Measurements from ENCODE around the gene ACTR3.
"Not testable (repeated sequence)": the region's sequence is repeated elsewhere in the genome, so short reads cannot be mapped to it uniquely, and the experiment has no call there.

DNA sequence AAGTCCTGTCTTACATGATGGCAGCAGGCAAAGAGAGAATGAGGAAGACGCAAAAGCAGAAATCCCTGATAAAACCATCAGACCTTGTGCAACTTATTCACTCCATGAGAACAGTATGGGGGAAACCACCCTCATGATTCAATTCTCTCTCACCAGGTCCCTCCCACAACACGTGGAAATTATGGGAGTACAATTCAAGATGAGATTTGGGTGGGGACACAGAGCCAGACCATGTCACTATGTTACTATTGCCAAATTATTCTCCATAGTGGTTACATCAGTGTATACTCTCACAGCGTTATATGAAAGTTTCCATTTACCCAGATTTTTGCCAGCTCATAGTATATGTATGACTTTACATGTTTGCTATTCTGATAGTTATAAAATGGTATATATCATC is 61.0 kb downstream of the ACTR3 start:
- TF ChIP-seq, protein P1, sequence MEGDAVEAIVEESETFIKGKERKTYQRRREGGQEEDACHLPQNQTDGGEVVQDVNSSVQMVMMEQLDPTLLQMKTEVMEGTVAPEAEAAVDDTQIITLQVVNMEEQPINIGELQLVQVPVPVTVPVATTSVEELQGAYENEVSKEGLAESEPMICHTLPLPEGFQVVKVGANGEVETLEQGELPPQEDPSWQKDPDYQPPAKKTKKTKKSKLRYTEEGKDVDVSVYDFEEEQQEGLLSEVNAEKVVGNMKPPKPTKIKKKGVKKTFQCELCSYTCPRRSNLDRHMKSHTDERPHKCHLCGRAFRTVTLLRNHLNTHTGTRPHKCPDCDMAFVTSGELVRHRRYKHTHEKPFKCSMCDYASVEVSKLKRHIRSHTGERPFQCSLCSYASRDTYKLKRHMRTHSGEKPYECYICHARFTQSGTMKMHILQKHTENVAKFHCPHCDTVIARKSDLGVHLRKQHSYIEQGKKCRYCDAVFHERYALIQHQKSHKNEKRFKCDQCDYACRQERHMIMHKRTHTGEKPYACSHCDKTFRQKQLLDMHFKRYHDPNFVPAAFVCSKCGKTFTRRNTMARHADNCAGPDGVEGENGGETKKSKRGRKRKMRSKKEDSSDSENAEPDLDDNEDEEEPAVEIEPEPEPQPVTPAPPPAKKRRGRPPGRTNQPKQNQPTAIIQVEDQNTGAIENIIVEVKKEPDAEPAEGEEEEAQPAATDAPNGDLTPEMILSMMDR (IDR thresholded peaks at IDR 0.05): not testable (repeated sequence)
- TF ChIP-seq POLR2AphosphoS5 (IDR thresholded peaks at IDR 0.05): not testable (repeated sequence)
